ENCODE results near the gene BRI3BP.
"Not testable (repeated sequence)": the region's sequence is repeated elsewhere in the genome, so short reads cannot be mapped to it uniquely, and the experiment has no call there.

Gene BRI3BP

GRCh38 chr12:125068391-125068790 is 74.9 kb downstream of the BRI3BP start:
- DNase-seq (ENCODE audit: low read depth): no peak

GRCh38 chr12:125069616-125070015 is 76.2 kb downstream of the BRI3BP start:
- DNase-seq (ENCODE audit: low read depth): no peak

- no peak for DNase-seq (ENCODE audit: low read depth)
Measured at GRCh38 chr12:125070112-125070511, 76.7 kb downstream of the BRI3BP start.

- DNase-seq (ENCODE audit: low read depth): no peak
Measured at GRCh38 chr12:125070661-125071390, 77.4 kb downstream of the BRI3BP start.

- DNase-seq (ENCODE audit: low read depth): no peak
Measured at GRCh38 chr12:125071456-125071855, 78.0 kb downstream of the BRI3BP start.

- DNase-seq (ENCODE audit: low read depth): no peak
Measured at GRCh38 chr12:125072496-125072895, 79.1 kb downstream of the BRI3BP start.

GRCh38 chr12:125074294-125074693 is 80.8 kb downstream of the BRI3BP start:
- not testable (repeated sequence) for DNase-seq (ENCODE audit: low read depth)

- no peak for DNase-seq (ENCODE audit: low read depth)
Measured at GRCh38 chr12:125076103-125076502, 82.7 kb downstream of the BRI3BP start.

- DNase-seq (ENCODE audit: low read depth): no peak
Measured at GRCh38 chr12:125079084-125079483, 85.6 kb downstream of the BRI3BP start.

GRCh38 chr12:125079648-125080645 is 86.5 kb downstream of the BRI3BP start:
- no peak for DNase-seq (ENCODE audit: low read depth)

Measured in T-helper 22 cell (primary cell).